Measurements from ENCODE around the gene SERPINA4. TPM values are rescaled to one million over a fixed set of nuclear protein-coding genes. Genes with fewer than 3 reads are reported as not detected.

The SERPINA4 gene
- polyA plus RNA-seq, 1 donor from 2014 or later = not detected

DNA sequence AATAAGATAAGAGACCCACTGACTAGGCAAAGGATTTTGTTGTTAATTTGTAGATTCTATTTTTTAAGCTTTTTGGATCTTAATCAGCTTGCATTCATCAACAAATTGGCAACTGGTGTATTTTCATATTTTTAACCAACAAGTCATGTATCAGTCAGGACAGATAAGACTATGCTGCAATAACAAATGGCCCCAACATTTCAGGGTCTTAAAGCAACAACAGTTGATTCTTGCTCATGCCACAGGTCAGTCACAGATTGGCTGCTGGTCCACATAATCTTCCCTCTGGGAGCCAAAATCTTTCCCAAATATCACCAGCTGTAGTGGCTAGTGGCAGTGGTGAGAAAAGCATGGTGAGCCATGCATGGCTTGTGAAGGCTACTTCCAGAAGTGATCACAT is 30.1 kb upstream of the SERPINA4 start:
- H3K9me3 ChIP-seq (ENCODE audit: low read length) = peaks cover 4% of the 10 kb centered on the region
- H3K4me2 ChIP-seq (ENCODE audit: low read length) = no peak overlapping the region
- no peak overlapping the region for H3K27ac ChIP-seq (ENCODE audit: low read length)
- no peak overlapping the region for H3K9ac ChIP-seq (ENCODE audit: low read length)
- no peak for TF ChIP-seq EZH2 (IDR thresholded peaks at IDR 0.05; ENCODE audit: borderline replicate concordance, insufficient read depth, low read length, poor library complexity, severe bottlenecking)
- H3K27me3 ChIP-seq (ENCODE audit: insufficient read depth, low read depth, low read length) = no peaks in the 10 kb centered on the region
- H3K9me2 ChIP-seq (ENCODE audit: insufficient read depth, low read length) = no peaks in the 10 kb centered on the region
- H3K36me3 ChIP-seq (ENCODE audit: insufficient read depth, low read length) = no peaks in the 10 kb centered on the region
- H3K4me3 ChIP-seq (ENCODE audit: low read length) = no peak overlapping the region
- H2AFZ ChIP-seq (ENCODE audit: low read depth, low read length) = no peak overlapping the region
- H3K79me2 ChIP-seq (replicated peaks; ENCODE audit: insufficient read depth, low read length) = no peaks in the 10 kb centered on the region
- no peaks in the 10 kb centered on the region for H3F3A ChIP-seq (ENCODE audit: insufficient read depth, low read length, poor library complexity, severe bottlenecking)
- H4K20me1 ChIP-seq (ENCODE audit: insufficient read depth) = no peaks in the 10 kb centered on the region

DNA sequence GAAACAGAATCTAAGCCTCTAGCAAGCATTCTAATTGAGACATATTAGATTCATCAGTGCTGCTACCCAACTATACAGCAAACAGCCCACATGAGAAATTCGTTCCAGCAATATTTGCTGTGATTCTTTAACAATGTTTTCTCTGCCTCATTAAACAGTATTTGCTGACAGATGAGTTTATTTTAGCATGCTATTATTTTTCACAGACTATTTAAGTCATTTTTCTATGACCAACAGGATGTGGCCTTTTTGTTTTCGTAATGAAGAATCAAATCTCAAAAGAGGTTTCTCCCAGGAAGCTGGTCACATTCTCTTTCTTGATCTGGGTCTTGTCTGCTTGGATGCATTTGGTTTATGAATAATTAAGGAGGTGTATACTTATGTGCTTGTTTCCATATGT is 28.8 kb upstream of the SERPINA4 start:
- no peak overlapping the region for H2AFZ ChIP-seq (ENCODE audit: low read depth, low read length)
- no peak overlapping the region for H3K4me2 ChIP-seq (ENCODE audit: low read length)
- no peak overlapping the region for H3K4me3 ChIP-seq (ENCODE audit: low read length)
- no peaks in the 10 kb centered on the region for H3K27me3 ChIP-seq (ENCODE audit: insufficient read depth, low read depth, low read length)
- H4K20me1 ChIP-seq (ENCODE audit: insufficient read depth) = no peaks in the 10 kb centered on the region
- H3K79me2 ChIP-seq (replicated peaks; ENCODE audit: insufficient read depth, low read length) = no peaks in the 10 kb centered on the region
- TF ChIP-seq, protein P1, sequence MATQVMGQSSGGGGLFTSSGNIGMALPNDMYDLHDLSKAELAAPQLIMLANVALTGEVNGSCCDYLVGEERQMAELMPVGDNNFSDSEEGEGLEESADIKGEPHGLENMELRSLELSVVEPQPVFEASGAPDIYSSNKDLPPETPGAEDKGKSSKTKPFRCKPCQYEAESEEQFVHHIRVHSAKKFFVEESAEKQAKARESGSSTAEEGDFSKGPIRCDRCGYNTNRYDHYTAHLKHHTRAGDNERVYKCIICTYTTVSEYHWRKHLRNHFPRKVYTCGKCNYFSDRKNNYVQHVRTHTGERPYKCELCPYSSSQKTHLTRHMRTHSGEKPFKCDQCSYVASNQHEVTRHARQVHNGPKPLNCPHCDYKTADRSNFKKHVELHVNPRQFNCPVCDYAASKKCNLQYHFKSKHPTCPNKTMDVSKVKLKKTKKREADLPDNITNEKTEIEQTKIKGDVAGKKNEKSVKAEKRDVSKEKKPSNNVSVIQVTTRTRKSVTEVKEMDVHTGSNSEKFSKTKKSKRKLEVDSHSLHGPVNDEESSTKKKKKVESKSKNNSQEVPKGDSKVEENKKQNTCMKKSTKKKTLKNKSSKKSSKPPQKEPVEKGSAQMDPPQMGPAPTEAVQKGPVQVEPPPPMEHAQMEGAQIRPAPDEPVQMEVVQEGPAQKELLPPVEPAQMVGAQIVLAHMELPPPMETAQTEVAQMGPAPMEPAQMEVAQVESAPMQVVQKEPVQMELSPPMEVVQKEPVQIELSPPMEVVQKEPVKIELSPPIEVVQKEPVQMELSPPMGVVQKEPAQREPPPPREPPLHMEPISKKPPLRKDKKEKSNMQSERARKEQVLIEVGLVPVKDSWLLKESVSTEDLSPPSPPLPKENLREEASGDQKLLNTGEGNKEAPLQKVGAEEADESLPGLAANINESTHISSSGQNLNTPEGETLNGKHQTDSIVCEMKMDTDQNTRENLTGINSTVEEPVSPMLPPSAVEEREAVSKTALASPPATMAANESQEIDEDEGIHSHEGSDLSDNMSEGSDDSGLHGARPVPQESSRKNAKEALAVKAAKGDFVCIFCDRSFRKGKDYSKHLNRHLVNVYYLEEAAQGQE (IDR thresholded peaks at IDR 0.05; ENCODE audit: borderline replicate concordance) = no peak
- no peak for TF ChIP-seq RAD21 (conservative IDR thresholded peaks at IDR 0.05)
- TF ChIP-seq POLR2AphosphoS5 (IDR thresholded peaks at IDR 0.05) = no peak
- TF ChIP-seq, protein P2, sequence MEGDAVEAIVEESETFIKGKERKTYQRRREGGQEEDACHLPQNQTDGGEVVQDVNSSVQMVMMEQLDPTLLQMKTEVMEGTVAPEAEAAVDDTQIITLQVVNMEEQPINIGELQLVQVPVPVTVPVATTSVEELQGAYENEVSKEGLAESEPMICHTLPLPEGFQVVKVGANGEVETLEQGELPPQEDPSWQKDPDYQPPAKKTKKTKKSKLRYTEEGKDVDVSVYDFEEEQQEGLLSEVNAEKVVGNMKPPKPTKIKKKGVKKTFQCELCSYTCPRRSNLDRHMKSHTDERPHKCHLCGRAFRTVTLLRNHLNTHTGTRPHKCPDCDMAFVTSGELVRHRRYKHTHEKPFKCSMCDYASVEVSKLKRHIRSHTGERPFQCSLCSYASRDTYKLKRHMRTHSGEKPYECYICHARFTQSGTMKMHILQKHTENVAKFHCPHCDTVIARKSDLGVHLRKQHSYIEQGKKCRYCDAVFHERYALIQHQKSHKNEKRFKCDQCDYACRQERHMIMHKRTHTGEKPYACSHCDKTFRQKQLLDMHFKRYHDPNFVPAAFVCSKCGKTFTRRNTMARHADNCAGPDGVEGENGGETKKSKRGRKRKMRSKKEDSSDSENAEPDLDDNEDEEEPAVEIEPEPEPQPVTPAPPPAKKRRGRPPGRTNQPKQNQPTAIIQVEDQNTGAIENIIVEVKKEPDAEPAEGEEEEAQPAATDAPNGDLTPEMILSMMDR (IDR thresholded peaks at IDR 0.05; ENCODE audit: poor library complexity, severe bottlenecking) = no peak
- no peak for TF ChIP-seq TAF1 (IDR thresholded peaks at IDR 0.05; ENCODE audit: low read depth)
- no peak for TF ChIP-seq SMC3 (conservative IDR thresholded peaks at IDR 0.05; ENCODE audit: poor library complexity)
- TF ChIP-seq MXI1 (conservative IDR thresholded peaks at IDR 0.05; ENCODE audit: poor library complexity, severe bottlenecking) = no peak
- TF ChIP-seq EP300 (conservative IDR thresholded peaks at IDR 0.05; ENCODE audit: poor library complexity, severe bottlenecking) = no peak
- TF ChIP-seq EZH2 (IDR thresholded peaks at IDR 0.05; ENCODE audit: borderline replicate concordance, insufficient read depth, low read length, poor library complexity, severe bottlenecking) = no peak
- no peak overlapping the region for H3K27ac ChIP-seq (ENCODE audit: low read length)
- H3K36me3 ChIP-seq (ENCODE audit: insufficient read depth, low read length) = no peaks in the 10 kb centered on the region
- H3K9ac ChIP-seq (ENCODE audit: low read length) = no peak overlapping the region
- no peaks in the 10 kb centered on the region for H3K9me3 ChIP-seq (ENCODE audit: low read length)
- H3F3A ChIP-seq (ENCODE audit: insufficient read depth, low read length, poor library complexity, severe bottlenecking) = no peaks in the 10 kb centered on the region
- H3K9me2 ChIP-seq (ENCODE audit: insufficient read depth, low read length) = no peaks in the 10 kb centered on the region

DNA sequence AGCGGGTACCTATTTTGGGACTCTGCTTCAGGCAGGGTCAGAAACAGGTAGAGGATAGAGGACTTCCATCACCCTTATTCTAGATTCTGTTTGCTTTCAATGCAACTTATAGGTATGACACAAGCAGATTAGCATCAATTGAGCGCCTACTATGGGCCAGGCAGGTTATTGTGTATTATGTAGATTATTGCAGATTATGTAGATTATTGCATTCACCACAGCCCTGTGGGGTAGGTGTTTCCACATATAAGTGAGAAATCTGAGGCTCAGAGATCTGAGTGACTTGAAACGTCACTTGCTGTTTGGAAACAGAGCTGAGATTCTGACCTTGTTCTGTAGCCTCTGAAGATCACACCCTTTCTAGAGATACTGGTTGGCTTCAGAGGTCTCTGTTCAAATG is 25.7 kb upstream of the SERPINA4 start:
- H3K27me3 ChIP-seq (ENCODE audit: insufficient read depth, low read depth, low read length) = no peaks in the 10 kb centered on the region
- H3K36me3 ChIP-seq (ENCODE audit: insufficient read depth, low read length) = no peaks in the 10 kb centered on the region
- H3K4me2 ChIP-seq (ENCODE audit: low read length) = no peak overlapping the region
- H4K20me1 ChIP-seq (ENCODE audit: insufficient read depth) = no peaks in the 10 kb centered on the region
- H2AFZ ChIP-seq (ENCODE audit: low read depth, low read length) = no peak overlapping the region
- H3K9me3 ChIP-seq (ENCODE audit: low read length) = no peaks in the 10 kb centered on the region
- no peaks in the 10 kb centered on the region for H3K9me2 ChIP-seq (ENCODE audit: insufficient read depth, low read length)
- no peak overlapping the region for H3K27ac ChIP-seq (ENCODE audit: low read length)
- H3F3A ChIP-seq (ENCODE audit: insufficient read depth, low read length, poor library complexity, severe bottlenecking) = no peaks in the 10 kb centered on the region
- TF ChIP-seq, protein P2 (IDR thresholded peaks at IDR 0.05; ENCODE audit: poor library complexity, severe bottlenecking) = no peak
- TF ChIP-seq RAD21 (conservative IDR thresholded peaks at IDR 0.05) = no peak
- TF ChIP-seq SMC3 (conservative IDR thresholded peaks at IDR 0.05; ENCODE audit: poor library complexity) = no peak
- no peak for TF ChIP-seq EZH2 (IDR thresholded peaks at IDR 0.05; ENCODE audit: borderline replicate concordance, insufficient read depth, low read length, poor library complexity, severe bottlenecking)
- no peak for TF ChIP-seq TAF1 (IDR thresholded peaks at IDR 0.05; ENCODE audit: low read depth)
- TF ChIP-seq EP300 (conservative IDR thresholded peaks at IDR 0.05; ENCODE audit: poor library complexity, severe bottlenecking) = no peak
- TF ChIP-seq POLR2AphosphoS5 (IDR thresholded peaks at IDR 0.05) = no peak
- no peak for TF ChIP-seq MXI1 (conservative IDR thresholded peaks at IDR 0.05; ENCODE audit: poor library complexity, severe bottlenecking)
- TF ChIP-seq, protein P1 (IDR thresholded peaks at IDR 0.05; ENCODE audit: borderline replicate concordance) = no peak
- no peak overlapping the region for H3K9ac ChIP-seq (ENCODE audit: low read length)
- H3K79me2 ChIP-seq (replicated peaks; ENCODE audit: insufficient read depth, low read length) = no peaks in the 10 kb centered on the region
- no peak overlapping the region for H3K4me3 ChIP-seq (ENCODE audit: low read length)
